NCI-H187 (cell line): ENCODE data around the gene PPP3R1.
"Not testable (repeated sequence)": the region's sequence is repeated elsewhere in the genome, so short reads cannot be mapped to it uniquely, and the experiment has no call there.

Source experiments
- DNase-seq, 2 experiments: peaks; one replicate each; lab custom pipeline; 2025; lab: John Stamatoyannopoulos, UW

Gene PPP3R1

DNA sequence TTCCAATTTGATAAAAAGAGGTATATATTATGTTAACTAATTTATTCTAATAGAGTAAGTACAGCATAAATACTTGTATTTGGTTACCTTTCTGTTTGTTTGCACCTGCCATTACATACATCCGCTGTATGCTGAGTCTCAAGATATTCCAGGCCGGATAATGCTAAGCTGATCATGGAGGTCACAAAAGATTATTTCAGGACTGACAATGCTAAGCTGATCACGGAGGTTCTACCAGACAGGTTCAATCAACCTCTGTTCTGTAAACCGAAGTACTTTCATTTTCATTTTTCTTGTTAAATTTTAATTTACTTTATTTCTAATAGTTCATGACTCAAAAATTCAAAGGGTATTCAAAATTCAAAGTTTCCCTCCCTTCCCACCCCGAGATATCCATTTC, 63.5 kb downstream of the PPP3R1 start:
- DNase-seq, result no peak

DNA sequence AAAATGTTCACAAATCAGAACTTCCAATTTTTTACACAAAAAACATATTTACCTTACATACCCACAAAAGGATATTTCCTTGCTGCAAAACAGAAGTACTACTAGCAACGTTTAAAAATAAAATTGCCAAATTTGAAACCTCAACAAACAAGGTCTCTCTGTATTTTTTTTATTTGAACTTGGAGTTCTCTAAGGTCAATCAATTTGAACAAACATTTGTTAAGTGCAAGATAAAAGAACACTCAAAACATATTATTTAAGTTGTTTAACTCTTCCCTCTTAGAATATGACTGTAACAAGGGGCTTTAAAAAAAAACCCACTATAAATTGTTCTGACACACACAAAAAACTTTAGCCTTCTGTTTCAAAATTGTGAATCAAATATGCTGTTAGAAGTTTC, 65.0 kb downstream of the PPP3R1 start:
- no peak for DNase-seq

DNA sequence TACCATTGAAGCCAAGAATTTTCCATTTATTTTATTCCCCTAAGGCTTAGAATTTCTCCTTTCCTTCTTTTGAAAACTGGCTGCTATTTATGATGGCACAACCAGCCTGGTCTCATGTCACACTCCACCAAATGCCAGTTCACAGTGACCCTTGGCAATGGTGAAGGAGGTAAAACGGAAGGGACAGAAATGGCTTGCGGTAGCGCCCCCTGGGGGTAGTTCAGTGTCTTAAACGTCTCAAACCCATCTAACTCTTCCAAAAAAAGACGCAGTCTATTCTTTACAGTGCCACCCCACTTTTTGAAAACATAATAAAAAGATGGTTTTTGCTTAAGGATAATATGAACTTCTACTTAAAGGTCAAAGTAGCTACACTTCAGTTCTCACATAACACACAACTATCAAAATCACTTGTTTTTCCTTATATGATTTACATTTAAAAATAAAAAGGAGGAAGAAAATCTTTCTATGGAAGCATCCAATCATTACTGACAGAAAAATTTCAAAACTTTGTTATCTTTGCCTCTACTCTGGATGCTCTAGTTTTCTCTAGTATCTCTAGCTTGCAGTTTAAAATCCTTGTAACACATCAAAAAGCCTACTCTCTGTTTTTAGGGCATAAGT, 66.7 kb downstream of the PPP3R1 start:
- peak in 1 of 2 experiments; percentile 9 for DNase-seq

DNA sequence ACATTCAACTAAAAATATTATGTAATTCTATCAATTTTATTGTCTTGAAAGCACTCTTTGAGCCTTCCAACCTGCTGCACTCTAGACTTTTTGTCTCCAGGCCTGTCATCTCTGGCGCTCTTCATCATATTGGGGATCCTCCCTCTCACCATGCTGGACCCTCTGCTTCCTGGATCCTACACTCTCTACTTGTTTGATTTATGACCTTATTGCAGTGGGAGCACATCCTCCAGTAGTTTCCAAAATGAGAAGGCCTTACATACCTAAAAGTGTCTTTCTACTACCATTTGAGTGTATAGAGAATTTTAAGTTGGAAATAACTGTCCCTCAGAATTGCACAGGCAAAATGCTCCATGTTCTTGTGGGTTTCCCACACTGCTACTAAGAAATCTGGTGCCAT, 69.4 kb downstream of the PPP3R1 start:
- DNase-seq, result no peak

DNA sequence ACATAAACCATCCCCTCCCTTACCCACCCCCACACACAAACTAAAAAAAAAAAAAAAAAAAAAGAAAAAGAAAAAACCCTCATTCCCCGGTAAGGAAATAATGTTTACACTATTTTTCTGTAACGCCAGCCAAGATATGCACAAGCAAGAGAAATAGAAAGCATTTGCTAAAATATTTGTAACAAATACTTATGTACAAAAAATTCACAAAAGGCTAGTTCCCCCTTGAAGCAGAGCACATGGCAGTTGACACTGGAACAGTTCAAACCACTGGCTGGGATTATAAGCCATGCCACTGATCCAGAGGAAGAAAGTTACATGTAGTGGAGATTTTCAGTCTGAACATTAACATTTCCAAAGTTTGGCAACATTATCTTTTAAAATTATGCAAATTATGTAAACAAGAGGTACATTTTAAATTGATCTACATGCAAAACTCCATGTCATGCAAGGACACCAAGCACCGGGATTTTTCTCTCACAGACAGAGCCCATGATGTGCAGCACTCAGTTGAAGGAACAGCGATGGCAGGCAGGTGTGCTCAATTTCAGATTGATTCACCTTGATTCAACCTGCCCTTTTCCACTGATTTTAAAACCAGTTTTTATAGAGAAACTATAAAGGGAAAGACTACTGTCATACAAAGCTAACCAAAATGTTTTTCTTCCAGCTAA, 73.2 kb downstream of the PPP3R1 start:
- DNase-seq, result no peak

DNA sequence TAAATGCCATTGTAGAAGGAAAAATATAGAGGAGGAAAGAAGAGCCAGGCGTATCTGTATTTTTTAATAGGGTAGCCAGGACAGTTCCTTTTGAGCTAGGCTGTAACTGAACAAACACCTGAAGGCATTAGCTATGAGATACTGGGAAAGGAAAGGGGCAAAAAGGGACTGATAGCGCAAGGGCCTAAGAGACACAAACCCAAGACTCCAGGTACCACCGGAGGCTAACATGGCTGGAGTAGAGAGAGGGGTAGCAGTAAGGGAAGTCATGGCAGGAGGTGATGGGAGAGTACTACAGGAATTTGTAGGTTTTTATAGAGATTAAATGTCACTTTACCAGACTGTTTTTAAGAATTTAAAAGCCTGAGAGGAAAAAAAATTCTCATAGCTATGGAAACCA, 73.9 kb downstream of the PPP3R1 start:
- DNase-seq, result no peak

DNA sequence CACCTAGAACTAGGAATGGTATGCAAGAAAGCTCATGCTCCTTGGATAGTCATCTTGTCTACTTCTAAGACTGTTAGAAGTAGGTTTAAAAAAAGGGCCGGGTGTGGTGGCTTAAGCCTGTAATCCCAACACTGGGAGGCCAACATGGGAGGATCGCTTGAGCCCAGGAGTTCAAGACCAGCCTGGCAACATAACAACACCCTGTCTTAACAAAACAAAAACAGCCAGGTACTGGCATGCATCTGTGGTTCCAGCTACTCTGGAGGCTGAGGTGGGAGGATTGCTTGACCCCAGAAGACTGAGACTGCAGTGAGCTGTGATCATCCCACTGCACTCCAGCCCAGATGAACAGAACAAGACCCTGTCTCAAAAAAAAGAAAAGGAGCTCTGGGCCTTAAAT, 74.8 kb downstream of the PPP3R1 start:
- no peak for DNase-seq

DNA sequence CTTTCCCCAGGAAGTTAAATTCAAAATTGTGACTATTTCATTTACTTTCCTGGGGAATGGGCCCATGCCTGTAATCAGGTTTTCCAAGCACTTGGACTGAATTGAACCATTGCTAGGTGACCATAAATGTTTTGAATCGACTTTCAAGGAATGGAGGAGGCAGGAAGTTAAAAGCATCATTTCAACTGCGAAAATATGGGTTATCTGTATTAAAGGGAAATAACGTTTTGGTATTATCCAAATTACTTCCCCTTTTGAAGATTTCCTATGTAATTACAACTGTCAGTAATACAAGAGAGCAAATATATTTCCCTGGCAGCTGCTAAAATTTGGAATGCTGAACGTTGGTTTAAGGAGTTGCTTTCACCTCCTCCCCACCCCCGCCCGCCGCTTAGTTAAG, 75.7 kb downstream of the PPP3R1 start:
- no peak for DNase-seq

DNA sequence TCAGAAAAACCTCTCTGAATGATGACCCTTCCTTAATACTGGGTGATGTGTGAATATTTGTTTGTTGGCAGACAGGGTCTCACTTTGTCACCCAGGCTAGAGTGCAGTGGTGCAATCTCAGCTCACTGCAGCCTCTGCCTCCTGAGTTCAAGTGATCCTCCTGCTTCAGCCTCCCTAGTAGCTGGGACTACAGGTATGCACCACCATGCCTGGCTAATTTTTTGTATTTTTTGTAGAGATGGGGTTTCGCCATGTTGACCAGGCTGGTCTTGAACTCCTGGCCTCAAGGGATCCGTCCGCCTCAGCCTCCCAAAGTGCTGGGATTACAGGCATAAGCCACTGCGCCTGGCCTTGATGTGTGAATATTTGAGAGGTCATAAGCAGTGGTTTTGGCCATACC, 77.1 kb downstream of the PPP3R1 start:
- not testable (repeated sequence) for DNase-seq

DNA sequence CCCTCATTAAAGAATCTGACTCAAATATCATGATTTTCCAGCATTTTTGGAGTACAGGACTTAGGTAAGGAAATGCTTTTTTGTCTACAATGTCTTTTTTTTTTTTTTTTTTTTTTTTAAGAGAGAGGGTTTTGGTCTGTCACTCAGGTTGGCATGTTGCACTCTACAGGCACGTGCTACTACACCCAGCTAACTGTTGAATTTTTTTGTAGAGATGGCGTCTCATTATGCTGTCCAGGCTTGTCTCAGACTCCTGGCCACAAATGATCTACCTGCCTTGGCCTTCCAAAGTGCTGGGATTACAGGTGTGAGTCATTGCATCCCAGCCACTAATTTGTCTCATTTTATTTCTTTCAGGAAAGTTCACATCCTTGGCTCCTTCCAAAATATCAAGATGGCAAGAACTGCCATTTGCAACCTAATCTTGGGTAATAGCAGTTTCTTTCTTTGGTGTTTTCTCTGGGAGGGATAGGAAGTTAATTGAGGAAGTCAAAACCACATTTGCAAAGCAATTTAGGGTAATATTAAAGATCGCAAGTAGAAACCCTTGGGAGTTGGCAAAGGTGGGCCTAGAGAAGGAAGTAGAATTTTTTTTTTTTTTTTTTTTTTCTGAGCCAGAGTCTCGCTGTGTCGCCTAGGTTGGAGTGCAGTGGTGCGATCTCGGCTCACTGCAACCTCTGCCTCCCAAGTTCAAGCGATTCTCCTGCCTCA, 79.2 kb downstream of the PPP3R1 start:
- DNase-seq, result no peak

DNA sequence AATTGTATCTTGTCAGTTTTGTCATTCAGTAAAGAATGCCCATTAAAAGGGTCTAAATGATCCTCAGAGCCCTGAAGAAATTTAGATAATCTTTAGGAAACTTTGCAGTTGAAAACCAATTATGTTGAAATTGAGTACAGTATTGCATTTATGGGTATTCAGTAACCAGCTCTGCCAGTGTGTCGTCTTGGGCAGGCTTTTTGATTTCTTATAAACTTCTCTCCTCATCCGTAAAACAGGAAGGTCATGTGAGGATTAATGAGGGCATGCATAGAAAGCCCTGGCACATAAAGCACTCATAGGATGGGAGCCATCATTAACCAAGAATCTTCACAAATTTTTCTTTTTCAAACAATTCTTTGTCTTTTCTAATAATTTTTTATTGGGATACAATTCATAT, 79.8 kb downstream of the PPP3R1 start:
- DNase-seq, result no peak

DNA sequence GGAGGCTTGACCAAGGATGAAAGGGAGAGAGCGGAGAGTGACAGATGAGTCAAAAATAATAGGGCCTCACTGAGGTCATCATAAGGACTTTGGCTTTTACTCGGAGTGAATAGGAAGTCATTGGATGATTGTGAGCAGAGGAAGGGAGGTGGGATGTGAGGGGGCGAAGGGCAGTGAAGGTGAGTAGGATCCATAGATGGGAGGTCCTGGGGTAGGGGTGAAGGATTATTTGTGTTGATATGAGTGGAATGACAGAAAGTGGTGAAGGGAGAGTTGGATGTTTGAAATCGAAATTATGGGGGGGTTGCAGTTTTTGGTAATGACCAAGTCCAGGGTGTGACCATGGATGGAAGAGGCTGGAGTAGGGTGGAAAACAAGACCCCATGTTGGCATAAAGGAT, 80.6 kb downstream of the PPP3R1 start:
- DNase-seq, result no peak

DNA sequence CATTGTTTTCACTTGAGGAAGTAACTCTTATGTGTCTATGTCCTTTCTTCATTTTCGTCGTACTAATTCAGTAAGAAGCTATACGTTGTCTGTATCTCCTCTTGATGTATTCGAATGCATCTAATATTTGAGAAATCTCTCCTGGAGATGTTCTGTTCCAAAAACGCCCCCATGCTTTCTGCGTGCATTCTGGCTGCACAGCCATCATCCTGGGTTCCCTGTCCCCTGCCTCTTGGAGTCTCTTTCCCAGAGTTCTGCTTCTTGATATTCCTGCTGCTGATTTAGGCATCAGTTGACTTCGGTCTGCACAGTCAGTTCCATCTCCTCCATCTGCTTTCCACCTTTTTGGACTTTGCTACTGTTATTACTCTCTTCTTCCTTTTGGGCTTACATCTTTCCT, 81.2 kb downstream of the PPP3R1 start:
- no peak for DNase-seq

DNA sequence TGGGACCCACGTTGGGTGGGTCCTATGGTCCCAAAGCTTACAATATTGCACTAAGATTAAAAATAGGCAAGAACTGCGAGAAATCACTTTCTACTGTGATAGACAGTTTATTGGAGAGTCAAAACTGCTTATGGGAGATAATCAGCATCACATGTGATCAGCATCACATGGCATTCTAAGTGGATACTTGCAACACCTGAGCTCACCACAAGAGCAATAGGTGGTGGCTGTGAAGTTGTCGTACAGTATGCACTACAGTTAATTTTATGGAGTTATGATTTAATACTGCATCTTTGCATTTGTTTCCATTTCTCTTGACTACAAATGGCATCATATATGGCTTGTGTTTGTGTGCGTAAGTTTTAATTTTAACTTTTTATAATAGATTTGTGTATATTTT, 83.0 kb downstream of the PPP3R1 start:
- no peak for DNase-seq

DNA sequence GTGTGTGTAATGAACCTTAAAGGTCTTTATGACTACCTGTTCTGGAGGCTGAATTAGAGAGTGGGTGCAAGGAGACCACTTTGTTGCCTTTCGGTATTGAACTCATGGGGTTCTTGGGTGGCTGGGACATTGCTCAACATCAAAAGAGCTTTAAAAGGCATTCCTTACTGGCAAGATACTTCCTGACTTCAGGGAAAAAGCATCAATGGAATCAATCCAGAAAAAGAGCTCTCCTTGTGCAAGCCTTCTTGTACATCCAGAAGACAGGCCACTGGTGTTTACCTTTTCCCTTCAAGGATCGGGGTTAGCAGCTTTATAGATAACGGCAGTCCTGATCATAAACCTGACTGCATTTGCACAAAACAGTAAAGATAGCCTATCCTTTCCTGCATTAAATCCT, 85.1 kb downstream of the PPP3R1 start:
- DNase-seq, result no peak

DNA sequence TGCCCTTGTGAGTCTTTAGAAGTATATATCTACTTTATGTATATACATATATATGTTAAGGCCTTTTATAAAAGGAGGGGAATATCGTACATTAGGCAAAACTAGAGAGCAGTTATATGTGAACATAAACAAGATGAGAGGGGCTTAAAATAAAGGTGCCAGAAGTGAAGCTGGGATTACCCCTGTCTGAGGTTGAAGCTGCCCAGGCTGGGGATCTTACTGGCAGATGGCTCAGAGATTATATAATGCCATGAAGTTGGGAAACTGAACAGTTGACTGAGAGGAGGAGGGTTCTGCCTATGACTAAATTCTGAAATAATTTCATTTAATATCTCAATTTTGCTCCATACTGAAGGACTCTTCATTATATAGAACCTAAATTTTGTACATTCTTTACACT, 88.7 kb downstream of the PPP3R1 start:
- DNase-seq, result no peak

DNA sequence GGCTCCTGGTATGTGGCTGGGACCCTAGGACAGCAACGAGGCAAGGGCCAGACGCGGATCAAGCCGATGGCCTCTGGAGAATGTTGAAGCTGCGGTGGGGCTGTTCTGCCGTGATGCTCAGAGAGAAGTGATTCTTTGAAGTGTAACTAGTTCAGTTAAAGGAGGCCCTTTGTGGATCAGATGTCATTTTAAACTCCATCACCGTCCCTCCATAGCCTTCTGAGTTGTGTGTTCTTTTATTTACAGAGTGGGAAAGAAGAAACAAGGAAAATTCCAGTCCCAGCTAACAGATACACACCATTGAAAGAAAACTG, 94.2 kb downstream of the PPP3R1 start:
- DNase-seq, result no peak

DNA sequence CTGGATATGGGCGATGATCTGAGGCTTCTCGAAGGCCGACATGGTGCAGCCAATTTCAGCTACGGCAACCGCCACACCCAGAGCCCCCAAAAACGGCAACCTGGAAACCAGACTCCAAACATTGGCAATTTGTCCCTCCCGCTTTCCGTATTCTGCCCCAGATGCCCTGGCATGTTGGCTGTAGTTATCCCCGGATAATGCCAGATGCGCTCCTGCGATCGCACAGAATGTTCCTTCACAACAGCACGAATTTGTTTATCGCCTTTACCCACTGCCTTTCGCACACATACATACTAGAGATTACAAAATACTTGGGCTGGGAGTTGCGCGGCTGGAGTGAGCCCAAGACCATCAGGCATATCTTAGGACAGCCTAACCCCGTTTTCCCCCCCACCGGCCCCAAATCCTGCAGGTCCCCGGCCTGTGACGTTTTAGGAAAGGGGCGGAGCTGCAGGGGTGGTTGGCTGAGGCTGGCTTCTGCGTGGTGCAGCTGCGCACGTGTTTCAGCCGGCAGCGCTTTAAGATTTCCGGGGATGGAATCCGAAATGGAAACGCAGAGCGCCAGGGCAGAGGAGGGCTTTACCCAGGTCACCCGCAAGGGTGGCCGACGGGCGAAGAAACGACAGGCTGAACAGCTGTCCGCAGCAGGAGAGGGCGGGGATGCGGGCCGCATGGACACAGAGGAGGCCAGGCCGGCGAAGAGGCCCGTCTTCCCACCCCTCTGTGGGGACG, 94.8 kb downstream of the PPP3R1 start, which contains the start of gene PNO1:
PNO1 (plus strand) TSS at position 487 of the 732 bp plus-strand sequence; CDS start at position 534, 47 bp downstream.
- DNase-seq, result peak; percentile 96 to 97

DNA sequence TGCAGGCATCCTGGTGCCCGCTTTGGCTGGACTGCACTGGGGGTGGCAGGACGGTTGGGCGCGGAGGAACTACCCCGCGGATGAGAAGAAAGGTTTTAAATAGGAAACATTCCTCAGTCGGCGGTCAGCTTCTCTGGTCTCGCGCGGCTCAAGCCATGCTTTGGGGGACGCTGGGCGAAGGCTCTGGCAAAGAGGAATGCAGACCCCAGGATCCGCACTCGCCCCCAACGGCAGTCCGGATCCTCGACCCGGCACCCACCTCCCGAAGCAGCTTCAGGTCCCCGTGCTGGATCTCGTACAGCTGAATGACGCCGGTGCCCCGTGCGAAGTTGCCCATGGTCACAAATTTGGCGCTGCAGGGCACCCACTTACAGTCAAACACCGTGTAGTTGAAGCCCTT, 95.3 kb downstream of the PPP3R1 start:
- peak in 1 of 2 experiments; percentile 30 for DNase-seq

DNA sequence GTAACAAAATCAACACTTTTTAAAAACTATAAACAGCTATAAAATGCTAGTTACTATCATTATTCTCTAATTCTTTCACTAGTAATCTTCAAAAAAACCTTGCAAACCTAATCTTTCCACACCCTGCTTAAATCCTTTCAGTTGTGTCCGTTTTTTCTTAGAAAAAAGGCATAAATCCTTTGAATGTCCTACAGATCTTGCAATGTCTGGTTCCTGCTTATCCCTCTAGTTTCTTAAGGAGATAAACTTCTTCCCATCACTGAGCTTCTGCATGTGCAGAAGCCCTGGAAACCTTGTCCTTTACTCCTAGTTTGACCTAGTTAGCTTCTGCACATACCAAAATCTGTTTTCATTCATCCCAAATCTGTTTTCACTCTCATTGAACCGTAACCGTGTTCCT, 95.9 kb downstream of the PPP3R1 start:
- DNase-seq, result no peak

DNA sequence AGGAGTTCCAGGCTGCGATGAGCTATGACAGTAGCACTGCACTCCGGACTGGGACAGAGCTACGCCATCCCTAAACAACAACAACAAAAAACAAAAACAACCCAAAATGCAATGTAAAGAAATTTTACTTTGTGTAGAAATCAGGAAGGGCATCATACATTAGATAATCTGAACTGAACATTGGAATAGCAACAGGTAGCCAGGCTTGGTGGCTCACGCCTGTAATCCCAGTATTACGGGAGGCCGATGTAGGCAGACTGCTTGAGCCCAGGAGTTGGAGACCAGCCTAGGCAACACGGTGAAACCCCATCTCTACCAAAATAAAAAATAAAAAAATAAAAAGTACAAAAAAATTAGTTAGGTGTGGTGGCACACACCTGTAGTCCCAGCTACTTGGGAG, 96.7 kb downstream of the PPP3R1 start:
- DNase-seq, result no peak

DNA sequence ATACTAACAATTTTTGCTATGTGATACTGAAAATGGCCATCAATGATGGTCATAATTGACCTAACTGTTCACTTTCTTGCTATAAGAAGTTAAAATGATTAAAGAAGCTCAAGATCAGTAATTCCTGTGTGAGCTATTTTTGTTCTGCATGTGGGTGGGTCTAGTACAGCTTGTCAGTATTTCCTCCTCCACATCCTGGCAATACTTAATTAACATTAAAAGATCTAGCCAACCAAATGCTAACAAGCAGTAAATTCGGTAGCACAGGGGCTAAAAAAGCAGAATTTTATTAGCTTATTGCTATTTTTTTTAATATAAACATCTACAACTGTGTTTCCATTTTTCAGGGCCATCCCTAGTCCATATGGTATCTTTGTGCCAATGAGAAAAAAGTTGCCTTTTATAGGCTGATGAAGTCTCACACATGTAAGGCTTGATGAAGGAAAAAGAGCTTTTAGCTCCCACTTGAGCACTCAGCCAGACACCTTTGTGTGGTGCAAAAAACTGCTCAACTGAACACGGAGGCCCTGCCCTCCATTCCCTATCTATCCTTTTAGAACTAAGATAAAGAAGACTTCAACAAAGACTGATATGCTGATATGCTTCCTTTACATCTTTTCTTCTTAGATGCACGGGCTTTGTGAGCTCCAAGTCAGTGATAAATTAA, 99.5 kb downstream of the PPP3R1 start:
- no peak for DNase-seq
